ENCODE results near the gene KDM2B. TPM values are rescaled to one million over a fixed set of nuclear protein-coding genes. Genes with fewer than 3 reads are reported as not detected.

KDM2B gene
- total RNA-seq, 1 experiment from 2014 or later = 15.5 TPM

GRCh38 chr12:121509339-121509738, 71.5 kb downstream of the KDM2B start:
- no TSS peak for BruUV-seq (replicated peaks)
- intact Hi-C loops (cut with micrococcal nuclease) = no loop called here
- TF ChIP-seq, protein P1, sequence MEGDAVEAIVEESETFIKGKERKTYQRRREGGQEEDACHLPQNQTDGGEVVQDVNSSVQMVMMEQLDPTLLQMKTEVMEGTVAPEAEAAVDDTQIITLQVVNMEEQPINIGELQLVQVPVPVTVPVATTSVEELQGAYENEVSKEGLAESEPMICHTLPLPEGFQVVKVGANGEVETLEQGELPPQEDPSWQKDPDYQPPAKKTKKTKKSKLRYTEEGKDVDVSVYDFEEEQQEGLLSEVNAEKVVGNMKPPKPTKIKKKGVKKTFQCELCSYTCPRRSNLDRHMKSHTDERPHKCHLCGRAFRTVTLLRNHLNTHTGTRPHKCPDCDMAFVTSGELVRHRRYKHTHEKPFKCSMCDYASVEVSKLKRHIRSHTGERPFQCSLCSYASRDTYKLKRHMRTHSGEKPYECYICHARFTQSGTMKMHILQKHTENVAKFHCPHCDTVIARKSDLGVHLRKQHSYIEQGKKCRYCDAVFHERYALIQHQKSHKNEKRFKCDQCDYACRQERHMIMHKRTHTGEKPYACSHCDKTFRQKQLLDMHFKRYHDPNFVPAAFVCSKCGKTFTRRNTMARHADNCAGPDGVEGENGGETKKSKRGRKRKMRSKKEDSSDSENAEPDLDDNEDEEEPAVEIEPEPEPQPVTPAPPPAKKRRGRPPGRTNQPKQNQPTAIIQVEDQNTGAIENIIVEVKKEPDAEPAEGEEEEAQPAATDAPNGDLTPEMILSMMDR (IDR thresholded peaks at IDR 0.05; ENCODE audit: unreplicated experiment) = no peak
- no peak for DNase-seq (ENCODE audit: unreplicated experiment)
- Mint-ChIP-seq H3K27me3 (ENCODE audit: insufficient read depth, unreplicated experiment) (no peaks in the 10 kb centered on the region), H3K9me3 (ENCODE audit: unreplicated experiment) (no peaks in the 10 kb centered on the region), H3K36me3 (ENCODE audit: insufficient read depth, unreplicated experiment) (peaks cover 6% of the 10 kb centered on the region), H3K4me3 (ENCODE audit: unreplicated experiment) (no peak overlapping the region), H3K27ac (ENCODE audit: low read depth, unreplicated experiment) (no peak overlapping the region), H3K4me1 (ENCODE audit: insufficient read depth, unreplicated experiment) (no peaks in the 10 kb centered on the region)
- CTCF ChIA-PET = interaction anchor here (0.6 to 1.4 kb wide), 2 partner anchors 10 to 150 kb away, joined by 3 to 5 read pairs; no protein-coding TSS in a partner anchor
- POLR2A ChIA-PET = interaction anchor here (0.9 kb wide), 1 partner anchor 60 kb away, joined by 3 read pairs; no protein-coding TSS in a partner anchor

DNA sequence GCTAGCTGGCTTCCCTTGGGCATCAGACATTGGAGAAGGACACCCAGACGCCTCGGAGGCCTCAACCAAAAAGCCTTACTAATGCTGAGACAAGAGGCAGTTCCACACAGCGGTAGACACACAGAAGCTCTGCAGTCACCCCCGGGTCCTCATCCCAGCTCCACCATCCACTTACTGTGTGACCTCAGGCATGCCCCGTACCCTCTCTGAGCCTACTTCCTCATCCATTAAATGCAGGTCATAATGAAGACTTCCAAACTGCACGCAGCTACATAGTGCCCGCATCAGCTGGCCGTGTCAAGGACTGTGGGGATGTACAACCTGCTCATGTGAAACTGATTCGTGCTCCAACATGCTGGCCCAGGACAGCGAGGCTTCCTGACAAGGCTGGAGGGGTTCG, 72.3 kb downstream of the KDM2B start:
- DNase-seq (ENCODE audit: unreplicated experiment) = no peak
- POLR2A ChIA-PET = no interaction called here
- H3K27me3 Mint-ChIP-seq (ENCODE audit: insufficient read depth, unreplicated experiment) = no peaks in the 10 kb centered on the region
- BruUV-seq (replicated peaks) = no TSS peak
- CTCF ChIA-PET = interaction anchor here (0.6 to 1.4 kb wide), 4 partner anchors 9 to 149 kb away, joined by 3 to 5 read pairs (median 4); no protein-coding TSS in a partner anchor
- H3K4me3 Mint-ChIP-seq (ENCODE audit: unreplicated experiment) = no peak overlapping the region
- TF ChIP-seq, protein P1 (IDR thresholded peaks at IDR 0.05; ENCODE audit: unreplicated experiment) = no peak
- peaks cover 6% of the 10 kb centered on the region for H3K36me3 Mint-ChIP-seq (ENCODE audit: insufficient read depth, unreplicated experiment)
- intact Hi-C loops (cut with micrococcal nuclease) = no loop called here
- H3K4me1 Mint-ChIP-seq (ENCODE audit: insufficient read depth, unreplicated experiment) = no peaks in the 10 kb centered on the region
- H3K9me3 Mint-ChIP-seq (ENCODE audit: unreplicated experiment) = no peaks in the 10 kb centered on the region
- no peak overlapping the region for H3K27ac Mint-ChIP-seq (ENCODE audit: low read depth, unreplicated experiment)

DNA sequence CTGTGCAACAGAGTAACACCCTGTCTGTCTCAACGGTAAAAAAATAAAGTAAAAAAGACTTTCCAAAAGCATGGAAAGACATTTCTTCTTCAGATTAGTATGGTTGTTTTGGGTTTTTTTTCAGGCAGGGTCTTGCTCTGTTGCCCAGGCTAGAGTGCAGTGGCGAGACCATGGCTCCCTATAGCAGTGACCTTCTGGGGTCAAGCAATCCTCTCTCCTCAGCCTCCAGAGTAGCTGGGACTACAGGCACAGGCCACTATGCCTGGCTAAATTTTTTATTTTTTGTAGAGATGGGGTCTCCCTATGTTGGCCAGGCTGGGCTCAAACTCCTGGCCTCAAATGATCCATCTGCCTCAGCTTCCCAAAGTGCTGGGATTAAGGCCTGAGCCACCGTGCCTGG, 72.8 kb downstream of the KDM2B start:
- DNase-seq (ENCODE audit: unreplicated experiment) = no peak
- Mint-ChIP-seq H3K27ac (ENCODE audit: low read depth, unreplicated experiment) (no peak overlapping the region), H3K4me3 (ENCODE audit: unreplicated experiment) (no peak overlapping the region), H3K4me1 (ENCODE audit: insufficient read depth, unreplicated experiment) (no peaks in the 10 kb centered on the region), H3K27me3 (ENCODE audit: insufficient read depth, unreplicated experiment) (no peaks in the 10 kb centered on the region), H3K36me3 (ENCODE audit: insufficient read depth, unreplicated experiment) (peaks cover 6% of the 10 kb centered on the region), H3K9me3 (ENCODE audit: unreplicated experiment) (no peaks in the 10 kb centered on the region)
- ChIA-PET POLR2A (no interaction called here), CTCF (interaction anchor here (0.9 kb wide), 1 partner anchor 9 kb away, joined by 4 read pairs; no protein-coding TSS in a partner anchor)
- TF ChIP-seq, protein P1 (IDR thresholded peaks at IDR 0.05; ENCODE audit: unreplicated experiment) = no peak
- intact Hi-C loops (cut with micrococcal nuclease) = no loop called here
- BruUV-seq (replicated peaks) = no TSS peak

DNA sequence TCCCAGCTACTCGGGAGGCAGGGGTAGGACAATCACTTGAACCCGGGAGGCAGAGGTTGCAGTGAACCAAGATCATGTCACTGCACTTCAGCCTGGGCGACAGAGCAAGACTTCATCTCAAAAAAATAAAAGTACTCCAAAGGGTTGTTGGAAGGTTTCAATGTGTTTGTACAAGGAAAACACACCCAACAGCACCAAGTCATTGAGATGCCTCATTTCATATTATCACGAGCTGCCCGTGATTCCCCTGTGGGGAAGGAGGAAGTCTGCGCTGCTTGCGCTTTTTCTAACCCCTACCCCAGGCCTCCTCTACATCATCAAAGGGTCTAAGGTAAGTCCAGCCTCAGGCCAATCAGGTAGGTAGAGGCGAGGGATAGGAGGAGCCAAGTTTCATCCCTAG, 73.6 kb downstream of the KDM2B start:
- H3K27me3 Mint-ChIP-seq (ENCODE audit: insufficient read depth, unreplicated experiment) = no peaks in the 10 kb centered on the region
- no peak for DNase-seq (ENCODE audit: unreplicated experiment)
- no TSS peak for BruUV-seq (replicated peaks)
- no peaks in the 10 kb centered on the region for H3K9me3 Mint-ChIP-seq (ENCODE audit: unreplicated experiment)
- no peak overlapping the region for H3K27ac Mint-ChIP-seq (ENCODE audit: low read depth, unreplicated experiment)
- no peak overlapping the region for H3K4me3 Mint-ChIP-seq (ENCODE audit: unreplicated experiment)
- H3K36me3 Mint-ChIP-seq (ENCODE audit: insufficient read depth, unreplicated experiment) = peaks cover 6% of the 10 kb centered on the region
- ChIA-PET POLR2A (interaction anchor here (0.7 kb wide), 1 partner anchor 60 kb away, joined by 3 read pairs; no protein-coding TSS in a partner anchor), CTCF (interaction anchor here (0.5 kb wide), 1 partner anchor 175 kb away, joined by 4 read pairs; no protein-coding TSS in a partner anchor)
- no peaks in the 10 kb centered on the region for H3K4me1 Mint-ChIP-seq (ENCODE audit: insufficient read depth, unreplicated experiment)
- intact Hi-C loops (cut with micrococcal nuclease) = no loop called here
- TF ChIP-seq, protein P1 (IDR thresholded peaks at IDR 0.05; ENCODE audit: unreplicated experiment) = no peak
